HCT116 (cell line): Measurements from ENCODE around the gene RARS1.

Source experiments
- CTCF ChIP-seq, 3 experiments: fragments of 200-600 bp in 1 of 3; sonication (generic) in 1 of 3; IDR thresholded peaks in 2 of 3; conservative IDR thresholded peaks in 1 of 3; 2 replicates each; pipeline ENCODE4 v1.5.1; 2012 to 2017; ENCODE audit warnings: low read depth in 2 of 3, low read length in 2 of 3, antibody characterized with exemption in 1 of 3, borderline replicate concordance in 1 of 3, control low read depth in 1 of 3, mild to moderate bottlenecking in 1 of 3, mixed read lengths in 1 of 3, mixed run types in 1 of 3, moderate library complexity in 1 of 3; ENCODE audit not compliant: insufficient read depth in 1 of 3
- POLR2A ChIP-seq: IDR thresholded peaks from 2 replicates; pipeline ENCODE4 v1.7.0; 2011; ENCODE audit warnings: borderline replicate concordance; ENCODE audit not compliant: insufficient read depth, insufficient read length; ENCODE audit errors: extremely low read depth

- TF ChIP-seq CTCF (IDR thresholded peaks at IDR 0.05 in 2 of 3, conservative IDR thresholded peaks at IDR 0.05 in 1 of 3; ENCODE audit: borderline replicate concordance in 1 of 3, insufficient read depth in 1 of 3, low read depth in 2 of 3, low read length in 2 of 3) = no peak
- no peak for TF ChIP-seq POLR2A
Measured at GRCh38 chr5:168455201-168455600, 31.1 kb upstream of the RARS1 start.
